ENCODE results near the gene PTGER3. TPM values are rescaled to one million over a fixed set of nuclear protein-coding genes. Genes with fewer than 3 reads are reported as not detected.

Gene PTGER3
- total RNA-seq, 1 experiment from 2014 or later, result not detected

DNA sequence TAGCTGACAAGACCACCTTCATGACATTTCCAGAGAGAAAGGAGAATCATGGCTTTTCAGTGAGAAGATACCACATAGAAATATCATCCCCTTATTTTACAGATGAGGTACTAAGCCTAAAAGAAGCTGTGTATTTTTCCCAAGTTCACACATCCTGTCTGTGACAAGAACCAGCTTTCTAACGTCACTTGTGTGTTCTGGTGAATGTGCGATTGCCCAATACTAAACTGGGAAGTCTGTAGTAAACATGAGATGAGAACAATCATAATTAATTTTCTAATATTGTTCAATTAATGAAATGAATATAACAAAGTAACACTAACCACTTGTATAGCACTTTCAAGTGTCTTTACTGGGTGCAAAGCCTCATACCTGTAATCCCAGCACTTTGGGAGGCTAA lies 46.0 kb downstream of the PTGER3 start:
- CTCF ChIA-PET, result no interaction called here

DNA sequence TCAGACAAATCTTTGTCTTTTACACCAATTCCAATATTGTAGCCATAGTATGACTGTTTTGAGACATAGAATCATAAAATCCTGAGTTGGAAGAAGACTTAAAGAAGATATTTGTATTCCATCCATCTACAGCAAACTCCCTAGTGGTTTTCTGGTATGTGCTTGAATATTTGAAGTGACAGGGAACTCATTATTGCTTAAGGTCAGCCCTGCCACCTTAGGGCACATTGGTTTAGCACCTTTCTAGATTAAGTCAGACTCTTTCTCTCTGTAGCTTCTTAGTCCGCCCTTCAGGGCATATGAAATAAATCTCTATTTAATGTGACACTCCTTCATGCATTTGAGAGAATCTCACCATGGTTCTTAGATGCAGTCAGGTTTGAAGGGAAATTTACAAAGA lies 49.8 kb downstream of the PTGER3 start:
- CTCF ChIA-PET, result no interaction called here
- H3K27me3 Mint-ChIP-seq (ENCODE audit: insufficient read depth, unreplicated experiment), result peaks cover 5% of the 10 kb centered on the region
- no peaks in the 10 kb centered on the region for H3K36me3 Mint-ChIP-seq (ENCODE audit: insufficient read depth, unreplicated experiment)

More for the DNA sequence above, 46.0 kb downstream of the PTGER3 start:
- Mint-ChIP-seq H3K27me3 (ENCODE audit: insufficient read depth, unreplicated experiment) (peaks cover 2% of the 10 kb centered on the region), H3K36me3 (ENCODE audit: insufficient read depth, unreplicated experiment) (no peaks in the 10 kb centered on the region), H3K9me3 (ENCODE audit: unreplicated experiment) (no peaks in the 10 kb centered on the region), H3K4me1 (ENCODE audit: low read depth, unreplicated experiment) (no peaks in the 10 kb centered on the region), H3K4me3 (ENCODE audit: unreplicated experiment) (no peak overlapping the region), H3K27ac (ENCODE audit: unreplicated experiment) (no peak overlapping the region)
- Histone ChIP-seq H3K27me3 (replicated peaks; ENCODE audit: control insufficient read depth, insufficient read depth, low read length) (no peaks in the 10 kb centered on the region), H3K36me3 (ENCODE audit: control insufficient read depth, insufficient read depth, low read length) (no peaks in the 10 kb centered on the region), H3K9me3 (no peaks in the 10 kb centered on the region), H3K4me3 (ENCODE audit: low read depth, low read length) (no peak overlapping the region), H3K4me1 (no peaks in the 10 kb centered on the region)
- no peak for DNase-seq
- intact Hi-C loops (cut with micrococcal nuclease; ENCODE audit: unreplicated experiment), result no loop called here
- TF ChIP-seq, protein P1, sequence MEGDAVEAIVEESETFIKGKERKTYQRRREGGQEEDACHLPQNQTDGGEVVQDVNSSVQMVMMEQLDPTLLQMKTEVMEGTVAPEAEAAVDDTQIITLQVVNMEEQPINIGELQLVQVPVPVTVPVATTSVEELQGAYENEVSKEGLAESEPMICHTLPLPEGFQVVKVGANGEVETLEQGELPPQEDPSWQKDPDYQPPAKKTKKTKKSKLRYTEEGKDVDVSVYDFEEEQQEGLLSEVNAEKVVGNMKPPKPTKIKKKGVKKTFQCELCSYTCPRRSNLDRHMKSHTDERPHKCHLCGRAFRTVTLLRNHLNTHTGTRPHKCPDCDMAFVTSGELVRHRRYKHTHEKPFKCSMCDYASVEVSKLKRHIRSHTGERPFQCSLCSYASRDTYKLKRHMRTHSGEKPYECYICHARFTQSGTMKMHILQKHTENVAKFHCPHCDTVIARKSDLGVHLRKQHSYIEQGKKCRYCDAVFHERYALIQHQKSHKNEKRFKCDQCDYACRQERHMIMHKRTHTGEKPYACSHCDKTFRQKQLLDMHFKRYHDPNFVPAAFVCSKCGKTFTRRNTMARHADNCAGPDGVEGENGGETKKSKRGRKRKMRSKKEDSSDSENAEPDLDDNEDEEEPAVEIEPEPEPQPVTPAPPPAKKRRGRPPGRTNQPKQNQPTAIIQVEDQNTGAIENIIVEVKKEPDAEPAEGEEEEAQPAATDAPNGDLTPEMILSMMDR (IDR thresholded peaks at IDR 0.05; ENCODE audit: insufficient read depth in 1 of 2, low read depth in 1 of 2, low read length in 1 of 2, severe bottlenecking in 1 of 2, unreplicated experiment in 1 of 2), result no peak
- BruUV-seq (replicated peaks), result no TSS peak
- POLR2A ChIA-PET, result no interaction called here

DNA sequence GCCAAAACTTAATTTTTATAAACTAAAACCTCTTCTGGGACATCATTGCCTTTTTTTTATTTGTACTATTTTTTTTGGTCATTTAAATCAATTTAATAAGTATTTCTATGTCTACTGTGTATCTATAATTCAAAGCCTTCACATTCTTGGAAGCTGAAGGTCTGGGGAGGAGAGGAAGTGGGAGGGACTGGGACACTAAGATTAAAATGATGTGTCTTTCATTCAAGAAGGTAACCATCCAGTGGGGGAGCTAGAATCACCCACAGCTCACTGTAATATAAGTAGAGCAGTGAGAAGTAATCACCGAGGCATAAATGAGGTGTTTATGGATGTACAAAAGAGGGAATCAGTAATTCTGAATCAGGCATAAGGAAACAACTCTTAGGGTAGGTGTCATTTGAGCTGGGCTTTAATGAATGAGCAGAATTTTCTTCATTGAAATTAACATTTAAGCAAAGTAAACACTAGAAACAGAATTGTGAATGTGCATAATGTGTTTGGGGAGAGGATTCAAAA lies 52.8 kb downstream of the PTGER3 start:
- Mint-ChIP-seq H3K27ac (ENCODE audit: unreplicated experiment) (no peak overlapping the region), H3K4me3 (ENCODE audit: unreplicated experiment) (no peak overlapping the region), H3K9me3 (ENCODE audit: unreplicated experiment) (no peaks in the 10 kb centered on the region), H3K36me3 (ENCODE audit: insufficient read depth, unreplicated experiment) (no peaks in the 10 kb centered on the region), H3K4me1 (ENCODE audit: low read depth, unreplicated experiment) (no peaks in the 10 kb centered on the region), H3K27me3 (ENCODE audit: insufficient read depth, unreplicated experiment) (peaks cover 3% of the 10 kb centered on the region)
- TF ChIP-seq, protein P1 (IDR thresholded peaks at IDR 0.05; ENCODE audit: insufficient read depth in 1 of 2, low read depth in 1 of 2, low read length in 1 of 2, severe bottlenecking in 1 of 2, unreplicated experiment in 1 of 2), result no peak
- H3K9me3 ChIP-seq, result no peaks in the 10 kb centered on the region
- H3K27me3 ChIP-seq (replicated peaks; ENCODE audit: control insufficient read depth, insufficient read depth, low read length), result no peaks in the 10 kb centered on the region
- H3K36me3 ChIP-seq (ENCODE audit: control insufficient read depth, insufficient read depth, low read length), result no peaks in the 10 kb centered on the region
- no peaks in the 10 kb centered on the region for H3K4me1 ChIP-seq
- no peak for DNase-seq
- no TSS peak for BruUV-seq (replicated peaks)
- ChIA-PET POLR2A (no interaction called here), CTCF (no interaction called here)
- intact Hi-C loops (cut with micrococcal nuclease; ENCODE audit: unreplicated experiment), result no loop called here
- H3K4me3 ChIP-seq (ENCODE audit: low read depth, low read length), result no peak overlapping the region

More for the DNA sequence above, 49.8 kb downstream of the PTGER3 start:
- intact Hi-C loops (cut with micrococcal nuclease; ENCODE audit: unreplicated experiment), result no loop called here
- DNase-seq, result no peak
- no TSS peak for BruUV-seq (replicated peaks)
- no peaks in the 10 kb centered on the region for H3K36me3 ChIP-seq (ENCODE audit: control insufficient read depth, insufficient read depth, low read length)
- POLR2A ChIA-PET, result no interaction called here
- H3K9me3 Mint-ChIP-seq (ENCODE audit: unreplicated experiment), result no peaks in the 10 kb centered on the region
- no peaks in the 10 kb centered on the region for H3K27me3 ChIP-seq (replicated peaks; ENCODE audit: control insufficient read depth, insufficient read depth, low read length)
- no peak overlapping the region for H3K4me3 ChIP-seq (ENCODE audit: low read depth, low read length)
- no peak overlapping the region for H3K4me3 Mint-ChIP-seq (ENCODE audit: unreplicated experiment)
- no peaks in the 10 kb centered on the region for H3K9me3 ChIP-seq
- no peaks in the 10 kb centered on the region for H3K4me1 ChIP-seq
- H3K27ac Mint-ChIP-seq (ENCODE audit: unreplicated experiment), result no peak overlapping the region
- H3K4me1 Mint-ChIP-seq (ENCODE audit: low read depth, unreplicated experiment), result no peaks in the 10 kb centered on the region
- TF ChIP-seq, protein P1 (IDR thresholded peaks at IDR 0.05; ENCODE audit: insufficient read depth in 1 of 2, low read depth in 1 of 2, low read length in 1 of 2, severe bottlenecking in 1 of 2, unreplicated experiment in 1 of 2), result no peak
